Measurements from ENCODE around the gene KRTAP1-1.

KRTAP1-1 gene

GRCh38 chr17:41026715-41027471 lies 14.4 kb downstream of the KRTAP1-1 start, which contains the start of gene KRTAP1-5:
KRTAP1-5 (minus strand) TSS chr17:41027208; CDS start chr17:41027155, 53 bp downstream.
- Histone ChIP-seq H3K27me3 (peaks cover 34% of the 10 kb centered on the region), H3K4me1 (ENCODE audit: control insufficient read depth in 1 of 2, insufficient read depth in 1 of 2, low read depth in 1 of 2, low read length in 1 of 2) (no peaks in the 10 kb centered on the region), H3K36me3 (no peaks in the 10 kb centered on the region), H3K27ac (no peak within 1 kb of the TSS), H3K9me3 (no peaks in the 10 kb centered on the region), H3K4me3 (ENCODE audit: low read depth in 1 of 2, low read length in 1 of 2) (no peak within 1 kb of the TSS)
- TF ChIP-seq CTCF (IDR thresholded peaks at IDR 0.05) = no peak

- Histone ChIP-seq H3K4me3 (ENCODE audit: low read depth in 1 of 2, low read length in 1 of 2) (no peak overlapping the region), H3K36me3 (no peaks in the 10 kb centered on the region), H3K27ac (no peak overlapping the region), H3K9me3 (no peaks in the 10 kb centered on the region), H3K27me3 (peaks cover 21% of the 10 kb centered on the region), H3K4me1 (ENCODE audit: control insufficient read depth in 1 of 2, insufficient read depth in 1 of 2, low read depth in 1 of 2, low read length in 1 of 2) (no peaks in the 10 kb centered on the region)
- TF ChIP-seq CTCF (IDR thresholded peaks at IDR 0.05) = no peak
Observed at GRCh38 chr17:41024697-41025096, 16.6 kb downstream of the KRTAP1-1 start.

GRCh38 chr17:41020336-41020735 lies 20.9 kb downstream of the KRTAP1-1 start:
- Histone ChIP-seq H3K27me3 (peaks cover 4% of the 10 kb centered on the region), H3K4me3 (ENCODE audit: low read depth in 1 of 2, low read length in 1 of 2) (no peak overlapping the region), H3K4me1 (ENCODE audit: control insufficient read depth in 1 of 2, insufficient read depth in 1 of 2, low read depth in 1 of 2, low read length in 1 of 2) (peaks cover 13 to 15% of the 10 kb centered on the region in 2 experiments), H3K36me3 (no peaks in the 10 kb centered on the region), H3K27ac (no peak overlapping the region), H3K9me3 (no peaks in the 10 kb centered on the region)
- no peak for TF ChIP-seq CTCF (IDR thresholded peaks at IDR 0.05)

GRCh38 chr17:41019415-41019814 lies 21.8 kb downstream of the KRTAP1-1 start:
- peaks cover 9% of the 10 kb centered on the region for H3K27me3 ChIP-seq
- H3K9me3 ChIP-seq = no peaks in the 10 kb centered on the region
- peaks cover 13 to 15% of the 10 kb centered on the region in 2 experiments for H3K4me1 ChIP-seq (ENCODE audit: control insufficient read depth in 1 of 2, insufficient read depth in 1 of 2, low read depth in 1 of 2, low read length in 1 of 2)
- no peak overlapping the region for H3K27ac ChIP-seq
- H3K36me3 ChIP-seq = no peaks in the 10 kb centered on the region
- no peak overlapping the region for H3K4me3 ChIP-seq (ENCODE audit: low read depth in 1 of 2, low read length in 1 of 2)
- no peak for TF ChIP-seq CTCF (IDR thresholded peaks at IDR 0.05)

- TF ChIP-seq CTCF (IDR thresholded peaks at IDR 0.05) = no peak
- no peaks in the 10 kb centered on the region for H3K36me3 ChIP-seq
- peaks cover 9% of the 10 kb centered on the region for H3K27me3 ChIP-seq
- no peak overlapping the region for H3K4me3 ChIP-seq (ENCODE audit: low read depth in 1 of 2, low read length in 1 of 2)
- peak overlapping the region; percentile 24 for H3K27ac ChIP-seq
- no peaks in the 10 kb centered on the region for H3K9me3 ChIP-seq
- peaks cover 13 to 15% of the 10 kb centered on the region in 2 experiments for H3K4me1 ChIP-seq (ENCODE audit: control insufficient read depth in 1 of 2, insufficient read depth in 1 of 2, low read depth in 1 of 2, low read length in 1 of 2)
Observed at GRCh38 chr17:41018541-41018940, 22.7 kb downstream of the KRTAP1-1 start.
